NK-92 (cell line): ENCODE data around the gene PPP4R4.
"Not testable (repeated sequence)": the region's sequence is repeated elsewhere in the genome, so short reads cannot be mapped to it uniquely, and the experiment has no call there.

Experiments
- DNase-seq: peaks from one replicate; lab custom pipeline; 2025; ENCODE audit not compliant: unreplicated experiment; lab: John Stamatoyannopoulos, UW

Gene PPP4R4

GRCh38 chr14:94177806-94178205, 3.7 kb downstream of the PPP4R4 start:
- no peak for DNase-seq

GRCh38 chr14:94179244-94179643, 5.1 kb downstream of the PPP4R4 start:
- no peak for DNase-seq

- DNase-seq: no peak
These were observed 6.6 kb downstream of the PPP4R4 start for GRCh38 chr14:94180655-94181271.

- no peak for DNase-seq
These were observed 7.7 kb downstream of the PPP4R4 start for GRCh38 chr14:94181835-94182234.

- DNase-seq: no peak
These were observed 18.4 kb downstream of the PPP4R4 start for GRCh38 chr14:94192536-94192935.

GRCh38 chr14:94193776-94194175, 19.7 kb downstream of the PPP4R4 start:
- no peak for DNase-seq

GRCh38 chr14:94196057-94196456, 21.9 kb downstream of the PPP4R4 start:
- no peak for DNase-seq

GRCh38 chr14:94203473-94204210, 29.5 kb downstream of the PPP4R4 start:
- DNase-seq: no peak

GRCh38 chr14:94213021-94213420, 38.9 kb downstream of the PPP4R4 start:
- DNase-seq: no peak

- DNase-seq: no peak
These were observed 39.6 kb downstream of the PPP4R4 start for GRCh38 chr14:94213741-94214140.

GRCh38 chr14:94217116-94217515, 43.0 kb downstream of the PPP4R4 start:
- DNase-seq: no peak

- not testable (repeated sequence) for DNase-seq
These were observed 44.2 kb downstream of the PPP4R4 start for GRCh38 chr14:94218198-94218886.

GRCh38 chr14:94224040-94224439, 49.9 kb downstream of the PPP4R4 start:
- DNase-seq: no peak

GRCh38 chr14:94225460-94226378, 51.6 kb downstream of the PPP4R4 start:
- DNase-seq: no peak

GRCh38 chr14:94227029-94227428, 52.9 kb downstream of the PPP4R4 start:
- DNase-seq: no peak

GRCh38 chr14:94237046-94237445, 62.9 kb downstream of the PPP4R4 start:
- no peak for DNase-seq

- DNase-seq: no peak
These were observed 63.9 kb downstream of the PPP4R4 start for GRCh38 chr14:94237983-94238382.

- DNase-seq: no peak
These were observed 65.3 kb downstream of the PPP4R4 start for GRCh38 chr14:94239406-94239805.

GRCh38 chr14:94244182-94244581, 70.1 kb downstream of the PPP4R4 start:
- DNase-seq: no peak

- DNase-seq: not testable (repeated sequence)
These were observed 90.1 kb downstream of the PPP4R4 start for GRCh38 chr14:94264195-94264594.

GRCh38 chr14:94267352-94267751, 93.2 kb downstream of the PPP4R4 start:
- no peak for DNase-seq
